Thoracic aorta (tissue), 2 donors: ENCODE results near the gene EXOC1. TPM values are rescaled to one million over a fixed set of nuclear protein-coding genes. Genes with fewer than 3 reads are reported as not detected.

Experiments
- ATAC-seq: fragments of 150-250 bp; one replicate; pipeline ENCODE4 v1.8.0; 2017; ENCODE audit warnings: low read depth; ENCODE audit not compliant: insufficient number of reproducible peaks, low FRiP score
- DNase-seq: peaks from one replicate; pipeline ENCODE4 v3.0.0-alpha.2; 2020; ENCODE audit warnings: low spot score
- H3K27ac ChIP-seq, 2 donors: fragments of 200-600 bp; sonication (generic); 1 replicate in 1 of 2; 2 replicates in 1 of 2; pipeline ENCODE4 v1.5.1; 2016; ENCODE audit warnings: mild to moderate bottlenecking in 2 of 2, moderate library complexity in 2 of 2
- H3K27me3 ChIP-seq: fragments of 200-600 bp; sonication (generic); replicated peaks from 2 replicates; pipeline ENCODE4 v1.6.0; 2016; ENCODE audit warnings: mild to moderate bottlenecking; ENCODE audit not compliant: insufficient read depth
- H3K36me3 ChIP-seq: fragments of 200-600 bp; sonication (generic); one replicate; pipeline ENCODE4 v1.5.1; 2016
- H3K4me1 ChIP-seq, 2 donors: fragments of 200-600 bp; sonication (generic); 1 replicate in 1 of 2; 2 replicates in 1 of 2; pipeline versions ENCODE4 v1.5.1 to v1.6.0; 2016; ENCODE audit warnings: low read depth in 2 of 2, mild to moderate bottlenecking in 1 of 2; ENCODE audit not compliant: control insufficient read depth in 1 of 2
- H3K4me3 ChIP-seq: fragments of 200-600 bp; sonication (generic); 2 replicates; pipeline ENCODE4 v1.5.1; 2016; ENCODE audit warnings: mild to moderate bottlenecking
- H3K9me3 ChIP-seq: fragments of 200-600 bp; sonication (generic); 2 replicates; pipeline ENCODE4 v1.5.1; 2016
- CTCF ChIP-seq: fragments of 200-600 bp; sonication (generic); IDR thresholded peaks from one replicate; pipeline ENCODE4 v1.5.1; 2019; ENCODE audit warnings: antibody characterized with exemption
- total RNA-seq, 2 donors: library from RNA; depleted of rRNA; stranded (reverse); fragments of >200 nt; gene quantifications; one replicate each; pipeline versions ENCODE4 v1.1.0 to v1.2.3, GENCODE V29; 2016

Gene EXOC1
- total RNA-seq, 2 donors from 2014 or later: 33.5 to 60.5 TPM

GRCh38 chr4:55903577-55903976, 50.1 kb downstream of the EXOC1 start:
- DNase-seq (no peak), ATAC-seq (no peak)
- Histone ChIP-seq H3K27me3 (no peaks in the 10 kb centered on the region), H3K36me3 (peaks cover 11% of the 10 kb centered on the region), H3K9me3 (no peaks in the 10 kb centered on the region), H3K27ac (no peak overlapping the region), H3K4me3 (no peak overlapping the region), H3K4me1 (no peaks in the 10 kb centered on the region)
- TF ChIP-seq CTCF: no peak

- TF ChIP-seq CTCF: no peak
- H3K4me3 ChIP-seq: no peak overlapping the region
- DNase-seq (no peak), ATAC-seq (no peak)
- H3K27me3 ChIP-seq: no peaks in the 10 kb centered on the region
- H3K27ac ChIP-seq: no peak overlapping the region
- H3K4me1 ChIP-seq: no peaks in the 10 kb centered on the region
- H3K36me3 ChIP-seq: peaks cover 11% of the 10 kb centered on the region
- no peaks in the 10 kb centered on the region for H3K9me3 ChIP-seq
These were observed 51.1 kb downstream of the EXOC1 start for GRCh38 chr4:55904576-55904975.

- Histone ChIP-seq H3K4me1 (no peaks in the 10 kb centered on the region), H3K27me3 (no peaks in the 10 kb centered on the region), H3K4me3 (no peak overlapping the region), H3K27ac (no peak overlapping the region), H3K36me3 (peaks cover 11% of the 10 kb centered on the region), H3K9me3 (no peaks in the 10 kb centered on the region)
- no peak for TF ChIP-seq CTCF
- DNase-seq (no peak), ATAC-seq (no peak)
These were observed 52.9 kb downstream of the EXOC1 start for GRCh38 chr4:55906323-55906722.

GRCh38 chr4:55906989-55907388, 53.5 kb downstream of the EXOC1 start:
- Histone ChIP-seq H3K27me3 (no peaks in the 10 kb centered on the region), H3K36me3 (peaks cover 11% of the 10 kb centered on the region), H3K9me3 (no peaks in the 10 kb centered on the region), H3K4me1 (no peaks in the 10 kb centered on the region), H3K4me3 (no peak overlapping the region), H3K27ac (no peak overlapping the region)
- ATAC-seq (no peak), DNase-seq (no peak)
- no peak for TF ChIP-seq CTCF

- Histone ChIP-seq H3K4me1 (no peaks in the 10 kb centered on the region), H3K9me3 (no peaks in the 10 kb centered on the region), H3K27me3 (no peaks in the 10 kb centered on the region), H3K4me3 (no peak overlapping the region), H3K36me3 (peaks cover 11% of the 10 kb centered on the region), H3K27ac (no peak overlapping the region)
- TF ChIP-seq CTCF: no peak
- ATAC-seq (no peak), DNase-seq (no peak)
These were observed 54.0 kb downstream of the EXOC1 start for GRCh38 chr4:55907469-55907868.
